ENCODE data around the gene ANKS1B.
"Not testable (repeated sequence)": the region's sequence is repeated elsewhere in the genome, so short reads cannot be mapped to it uniquely, and the experiment has no call there.

The ANKS1B gene

DNA sequence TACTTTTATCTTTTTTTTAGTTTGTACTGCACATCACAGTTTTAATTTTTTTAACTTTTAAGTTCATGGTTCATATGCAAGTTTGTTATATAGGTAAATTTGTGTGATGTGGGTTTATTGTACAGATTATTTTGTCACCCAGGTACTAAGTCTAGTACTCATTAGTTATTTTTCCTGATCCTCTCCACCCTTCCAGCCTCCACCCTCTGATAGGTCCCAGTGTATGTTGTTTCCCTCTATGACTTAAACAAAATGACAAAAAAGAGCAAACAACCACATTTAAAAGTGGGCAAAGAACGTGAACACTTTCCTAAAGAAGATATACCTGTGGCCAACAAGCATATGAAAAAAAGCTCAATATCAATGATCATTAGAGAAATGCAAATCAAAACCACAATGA, 273.5 kb downstream of the ANKS1B start:
- in situ Hi-C loops (cut with MboI; ENCODE audit: low sequenced_read_pairs) = no loop called here

GRCh38 chr12:99709619-99710018, 275.1 kb downstream of the ANKS1B start:
- in situ Hi-C loops (cut with MboI; ENCODE audit: low sequenced_read_pairs) = no loop called here

DNA sequence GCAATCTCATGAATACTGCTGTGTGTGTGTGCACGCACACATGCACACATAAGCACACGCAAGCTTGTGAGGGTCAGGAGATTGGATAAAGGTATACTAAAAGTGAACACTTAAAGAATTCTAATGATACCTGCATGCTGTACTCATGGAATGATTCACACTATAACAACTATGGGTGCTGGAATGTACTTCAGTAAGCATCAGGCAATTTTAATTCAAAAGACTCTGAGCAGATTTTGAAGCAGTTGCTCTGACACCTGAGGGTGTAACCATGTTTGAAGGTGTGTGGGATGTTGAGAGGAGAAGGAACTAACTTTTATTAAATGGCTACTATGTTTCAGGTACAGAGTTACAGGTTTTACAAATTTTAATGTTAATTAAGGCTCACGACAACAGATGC, 275.6 kb downstream of the ANKS1B start:
- in situ Hi-C loops (cut with MboI; ENCODE audit: low sequenced_read_pairs) = no loop called here

DNA sequence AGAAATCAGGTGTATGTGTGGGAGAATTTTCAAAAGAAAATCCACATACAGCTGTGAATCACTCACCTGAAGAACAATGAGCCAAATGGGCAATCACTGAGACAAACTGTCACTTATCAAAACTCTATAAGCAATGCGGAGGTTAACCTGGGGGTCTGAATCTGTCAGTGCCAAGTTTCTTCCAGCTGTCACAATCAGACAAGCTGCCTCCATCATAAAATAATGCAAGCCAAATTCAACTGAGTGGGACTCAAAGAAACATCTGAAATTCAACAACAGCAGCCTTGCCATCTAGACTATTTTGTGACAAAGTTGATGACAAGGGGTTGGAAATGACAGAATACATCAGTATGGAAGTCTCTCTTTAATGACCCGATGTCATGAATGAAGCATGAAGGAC, 276.9 kb downstream of the ANKS1B start:
- in situ Hi-C loops (cut with MboI; ENCODE audit: low sequenced_read_pairs) = no loop called here

GRCh38 chr12:99706736-99707473, 277.8 kb downstream of the ANKS1B start:
- in situ Hi-C loops (cut with MboI; ENCODE audit: low sequenced_read_pairs) = no loop called here

- in situ Hi-C loops (cut with MboI; ENCODE audit: low sequenced_read_pairs) = no loop called here
Measured at GRCh38 chr12:99704458-99704857, 280.3 kb downstream of the ANKS1B start.

DNA sequence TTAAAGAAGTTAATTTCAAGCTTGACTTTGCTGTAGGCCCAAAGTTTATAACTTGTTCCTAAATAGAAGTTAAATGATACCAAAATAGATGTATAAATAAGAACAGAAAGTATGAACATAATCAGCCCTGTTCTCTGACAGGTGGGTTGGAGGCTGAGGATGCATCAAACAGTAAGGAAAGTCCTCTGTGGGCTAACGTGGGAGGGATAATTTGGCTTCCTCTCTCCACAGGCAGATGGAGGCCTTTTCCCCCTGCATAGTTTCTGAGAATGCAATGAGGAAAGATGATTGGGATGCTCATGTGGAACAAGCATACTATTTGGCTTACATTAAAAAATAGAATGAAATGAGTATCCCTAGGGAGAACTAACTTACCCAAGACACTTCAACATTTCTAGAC, 280.7 kb downstream of the ANKS1B start:
- in situ Hi-C loops (cut with MboI; ENCODE audit: low sequenced_read_pairs) = no loop called here

GRCh38 chr12:99700032-99700431, 284.7 kb downstream of the ANKS1B start:
- in situ Hi-C loops (cut with MboI; ENCODE audit: low sequenced_read_pairs) = no loop called here

DNA sequence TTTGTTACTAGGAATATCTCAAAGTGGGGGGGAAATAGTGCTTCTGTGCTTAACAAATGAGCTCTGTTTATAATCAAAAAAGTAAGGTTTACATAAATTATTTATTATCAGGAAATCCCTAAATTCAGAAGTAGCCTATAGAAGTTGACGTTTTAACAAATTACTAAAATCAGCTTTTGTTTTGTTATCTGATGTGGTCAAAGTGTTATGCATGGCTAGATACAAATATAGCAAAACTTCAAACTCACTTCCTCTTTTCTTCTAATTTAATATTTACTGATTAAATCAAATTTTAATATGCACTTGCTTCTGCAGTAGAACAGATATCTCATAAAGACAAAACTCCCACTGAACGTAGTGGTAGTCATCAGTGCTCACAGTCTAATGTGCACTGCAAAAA, 289.7 kb downstream of the ANKS1B start:
- in situ Hi-C loops (cut with MboI; ENCODE audit: low sequenced_read_pairs) = no loop called here

DNA sequence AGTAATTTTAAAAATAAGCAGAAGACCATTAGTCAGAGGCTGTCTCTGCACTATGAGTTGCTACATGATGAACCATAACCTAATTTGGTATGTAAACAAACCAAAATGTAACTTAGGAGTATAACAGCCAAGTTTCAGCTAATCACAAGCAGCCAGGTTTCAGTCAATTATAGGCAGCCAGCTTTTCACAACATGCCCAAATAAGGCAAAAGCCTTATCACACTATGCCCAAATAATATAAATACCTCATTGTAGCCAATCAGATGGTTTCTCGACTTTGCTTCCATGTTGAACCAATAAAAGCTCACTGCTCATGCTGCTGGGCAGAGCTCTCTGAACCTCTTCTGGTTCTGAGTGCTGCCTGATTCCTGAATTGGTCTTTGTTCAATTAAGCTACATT, 298.6 kb downstream of the ANKS1B start:
- in situ Hi-C loops (cut with MboI; ENCODE audit: low sequenced_read_pairs) = no loop called here

GRCh38 chr12:99680276-99680675, 304.5 kb downstream of the ANKS1B start:
- in situ Hi-C loops (cut with MboI; ENCODE audit: low sequenced_read_pairs) = no loop called here

GRCh38 chr12:99670635-99671034, 314.1 kb downstream of the ANKS1B start:
- in situ Hi-C loops (cut with MboI; ENCODE audit: low sequenced_read_pairs) = no loop called here

GRCh38 chr12:99658671-99659349, 325.9 kb downstream of the ANKS1B start:
- in situ Hi-C loops (cut with MboI; ENCODE audit: low sequenced_read_pairs) = no loop called here

DNA sequence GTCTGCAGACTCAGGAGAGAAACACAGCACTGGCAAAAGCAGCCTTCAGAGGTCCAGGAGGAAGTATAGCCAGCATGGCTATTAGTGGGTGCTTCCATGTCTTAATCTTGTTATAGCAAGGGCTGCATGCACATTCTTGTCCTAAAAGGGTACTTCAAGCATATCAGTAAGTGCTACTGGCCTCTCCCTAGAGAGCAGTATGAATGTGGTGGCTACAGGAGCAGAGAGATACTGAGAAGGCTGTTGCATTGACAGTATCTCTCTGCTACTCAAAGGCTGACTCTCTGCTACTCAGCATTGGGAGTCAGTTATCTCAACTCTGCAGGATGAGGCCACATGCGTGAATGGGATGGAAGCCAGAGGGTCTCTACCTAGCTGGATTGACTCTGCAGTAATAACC, 335.2 kb downstream of the ANKS1B start:
- in situ Hi-C loops (cut with MboI; ENCODE audit: low sequenced_read_pairs) = no loop called here

DNA sequence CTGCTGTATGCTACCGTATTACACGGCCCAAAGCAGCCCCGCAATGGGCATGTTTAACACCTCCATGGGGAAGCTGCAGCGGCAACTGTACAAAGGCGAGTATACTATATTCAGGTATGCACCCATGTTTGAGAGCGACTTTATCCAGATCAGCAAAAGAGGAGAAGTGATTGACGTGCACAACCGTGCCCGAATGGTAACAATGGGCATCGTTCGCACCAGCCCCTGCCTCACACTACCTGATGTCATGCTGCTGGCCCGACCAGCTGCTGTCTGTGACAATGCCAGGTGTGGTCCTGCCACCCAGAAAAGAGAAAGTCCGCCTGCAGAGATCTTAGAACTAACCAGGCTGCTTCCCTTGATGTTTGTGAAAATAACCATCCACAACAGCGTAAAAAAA, 336.6 kb downstream of the ANKS1B start:
- in situ Hi-C loops (cut with MboI; ENCODE audit: low sequenced_read_pairs) = no loop called here

- in situ Hi-C loops (cut with MboI; ENCODE audit: low sequenced_read_pairs) = no loop called here
Measured at GRCh38 chr12:99647453-99647852, 337.3 kb downstream of the ANKS1B start, which contains the start of gene GARIN6. TSS of gene GARIN6 (plus strand) at chr12:99647753. CDS start at chr12:99648175, 422 bp downstream.

DNA sequence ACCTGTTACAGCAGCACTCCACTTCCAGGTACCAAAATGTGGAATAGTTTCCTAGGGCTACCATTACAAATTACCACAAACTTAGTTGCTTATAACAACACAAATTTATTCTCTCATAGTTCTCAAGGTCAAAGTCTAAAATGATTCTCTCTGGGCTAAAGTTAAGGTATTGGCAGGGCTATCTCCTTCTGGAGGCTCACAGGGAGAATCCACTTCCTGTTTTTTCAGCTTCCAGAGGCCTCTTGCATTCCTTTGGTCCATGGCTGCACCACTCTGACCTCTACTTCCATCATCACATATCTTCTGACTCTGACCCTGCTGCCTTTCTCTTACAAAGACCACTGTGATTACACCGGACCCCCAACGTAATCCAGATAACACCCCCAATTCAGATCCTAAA, 340.1 kb downstream of the ANKS1B start:
- in situ Hi-C loops (cut with MboI; ENCODE audit: low sequenced_read_pairs) = no loop called here

DNA sequence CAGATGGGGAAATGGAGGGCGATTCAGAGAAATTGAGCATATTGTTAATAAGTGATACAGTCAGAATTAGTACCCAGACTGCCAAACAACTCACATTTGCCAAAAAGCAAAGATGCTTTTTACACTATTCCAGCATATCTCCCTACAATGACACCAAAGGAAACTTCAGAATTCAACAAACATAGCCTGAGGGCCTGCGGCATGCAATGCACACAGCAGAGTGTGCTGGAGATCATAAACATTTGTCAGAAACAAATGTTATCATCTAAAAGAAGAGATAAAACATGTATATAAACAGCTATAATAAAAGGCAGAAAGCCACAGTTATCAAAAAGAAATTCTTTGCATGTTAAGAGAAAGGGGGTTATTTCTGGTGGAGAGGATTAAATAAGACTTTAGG, 357.3 kb downstream of the ANKS1B start:
- in situ Hi-C loops (cut with MboI; ENCODE audit: low sequenced_read_pairs) = no loop called here

GRCh38 chr12:99624591-99624990, 360.1 kb downstream of the ANKS1B start:
- in situ Hi-C loops (cut with MboI; ENCODE audit: low sequenced_read_pairs) = not testable (repeated sequence)

GRCh38 chr12:99620159-99620479, 364.6 kb downstream of the ANKS1B start:
- in situ Hi-C loops (cut with MboI; ENCODE audit: low sequenced_read_pairs) = no loop called here

DNA sequence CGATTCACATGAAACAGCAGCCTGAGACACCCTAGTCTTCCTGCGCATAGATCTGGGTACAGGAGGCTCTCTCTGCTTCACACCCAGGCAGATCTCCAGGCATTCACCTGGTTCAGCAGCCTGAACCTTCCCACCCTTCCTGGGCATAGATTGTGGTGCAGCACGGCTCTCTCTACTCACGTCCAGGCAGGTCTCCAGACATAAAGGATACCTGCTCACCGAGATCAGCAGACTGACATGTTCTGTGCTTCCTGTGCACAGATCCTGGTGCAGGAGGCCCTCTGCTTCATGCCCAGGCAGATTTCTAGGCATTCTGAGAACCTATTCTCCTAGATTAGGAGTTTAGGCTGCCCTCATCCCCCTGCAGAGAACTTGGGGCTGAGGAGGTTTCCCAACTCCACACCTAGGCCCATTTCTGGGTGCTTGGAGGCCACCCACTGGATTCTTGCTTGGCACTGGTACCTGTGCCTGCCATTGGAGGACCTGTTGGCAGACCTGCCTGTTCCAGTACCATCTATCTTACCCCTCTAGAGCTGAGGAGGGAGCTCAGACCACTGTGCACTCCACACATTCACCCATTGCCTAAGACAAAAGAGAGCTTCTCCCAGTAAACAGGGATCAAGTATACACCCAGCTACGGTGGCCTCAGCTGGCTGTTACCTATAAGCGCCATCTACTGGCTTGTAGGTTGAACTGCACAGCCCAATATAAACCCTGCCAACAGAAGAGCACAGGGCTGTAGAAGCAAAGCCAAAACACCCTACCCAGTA, 365.2 kb downstream of the ANKS1B start:
- in situ Hi-C loops (cut with MboI; ENCODE audit: low sequenced_read_pairs) = no loop called here

DNA sequence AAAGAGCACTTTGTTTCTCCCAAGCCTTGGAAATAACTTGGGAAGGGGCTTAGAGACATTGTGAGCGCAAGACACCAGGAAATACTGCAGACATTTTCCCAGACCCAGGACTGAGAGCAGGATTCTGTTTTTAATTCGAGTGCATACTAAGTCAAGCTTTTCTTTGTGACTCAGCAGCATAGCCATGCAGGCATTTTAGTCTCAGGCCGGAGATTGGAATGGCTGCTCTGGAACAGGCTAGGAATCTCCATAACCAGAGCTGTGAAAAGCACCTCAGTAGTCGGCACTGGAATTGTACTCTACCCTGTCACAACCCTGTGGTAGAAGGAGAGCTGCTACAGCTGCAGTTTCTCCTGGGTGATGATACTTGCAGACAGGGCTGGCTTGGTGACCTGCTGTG, 366.1 kb downstream of the ANKS1B start:
- in situ Hi-C loops (cut with MboI; ENCODE audit: low sequenced_read_pairs) = no loop called here
